Astrocyte (in vitro differentiated cells and primary cell): Measurements from ENCODE around the gene PCNT.

Experiments
- EZH2 ChIP-seq: IDR thresholded peaks from 2 replicates; pipeline ENCODE4 v1.6.1; 2012; ENCODE audit warnings: mild to moderate bottlenecking, low read length, inconsistent platforms; ENCODE audit not compliant: insufficient read depth
- TF ChIP-seq, protein P1 (sequence below): IDR thresholded peaks from 2 replicates; pipeline ENCODE4 v1.5.1; 2011; ENCODE audit warnings: low read depth, mild to moderate bottlenecking, inconsistent platforms, low read length, moderate library complexity; ENCODE audit not compliant: insufficient read depth

DNA sequence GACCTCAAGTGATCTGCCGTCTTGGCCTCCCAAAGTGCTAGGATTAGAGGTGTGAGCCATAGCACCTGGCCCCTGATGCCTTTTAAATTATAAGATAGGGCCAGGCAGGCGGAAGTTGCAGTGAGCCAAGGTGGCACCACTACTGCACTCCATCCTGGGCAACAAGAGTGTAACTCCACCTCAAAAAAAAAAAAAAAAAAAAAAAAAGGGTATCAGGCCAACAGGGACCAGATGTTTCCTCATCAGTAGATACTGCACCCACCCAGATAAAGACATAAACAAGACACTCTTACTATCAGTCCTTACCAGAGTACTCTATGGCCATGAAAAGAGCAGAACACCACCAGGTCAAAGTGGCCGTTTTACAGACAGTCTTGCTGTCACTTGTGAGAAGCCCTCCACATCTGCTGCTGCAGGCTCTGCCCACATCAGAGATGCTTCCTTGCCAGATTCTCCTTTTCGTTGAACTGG is 3.6 kb upstream of the PCNT start:
- TF ChIP-seq, protein P1, sequence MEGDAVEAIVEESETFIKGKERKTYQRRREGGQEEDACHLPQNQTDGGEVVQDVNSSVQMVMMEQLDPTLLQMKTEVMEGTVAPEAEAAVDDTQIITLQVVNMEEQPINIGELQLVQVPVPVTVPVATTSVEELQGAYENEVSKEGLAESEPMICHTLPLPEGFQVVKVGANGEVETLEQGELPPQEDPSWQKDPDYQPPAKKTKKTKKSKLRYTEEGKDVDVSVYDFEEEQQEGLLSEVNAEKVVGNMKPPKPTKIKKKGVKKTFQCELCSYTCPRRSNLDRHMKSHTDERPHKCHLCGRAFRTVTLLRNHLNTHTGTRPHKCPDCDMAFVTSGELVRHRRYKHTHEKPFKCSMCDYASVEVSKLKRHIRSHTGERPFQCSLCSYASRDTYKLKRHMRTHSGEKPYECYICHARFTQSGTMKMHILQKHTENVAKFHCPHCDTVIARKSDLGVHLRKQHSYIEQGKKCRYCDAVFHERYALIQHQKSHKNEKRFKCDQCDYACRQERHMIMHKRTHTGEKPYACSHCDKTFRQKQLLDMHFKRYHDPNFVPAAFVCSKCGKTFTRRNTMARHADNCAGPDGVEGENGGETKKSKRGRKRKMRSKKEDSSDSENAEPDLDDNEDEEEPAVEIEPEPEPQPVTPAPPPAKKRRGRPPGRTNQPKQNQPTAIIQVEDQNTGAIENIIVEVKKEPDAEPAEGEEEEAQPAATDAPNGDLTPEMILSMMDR = no peak
- no peak for TF ChIP-seq EZH2
